WTC11 (cell line): ENCODE measurements around the gene MCL1. TPM values are rescaled to one million over a fixed set of nuclear protein-coding genes. Genes with fewer than 3 reads are reported as not detected.

ENCODE experiments used
- ATAC-seq: fragments of 200-7000 bp; cut with Tn5 transposase; 2 replicates; pipeline ENCODE4 v1.10.0; 2021; ENCODE audit warnings: mild to moderate bottlenecking, moderate library complexity
- CTCF ChIA-PET: fragments of 300-600 bp; sonication (Branson Sonifier 250); formaldehyde crosslinking; loops from one replicate; lab custom pipeline; 2021; ENCODE audit warnings: antibody characterized with exemption; lab: Charles Lee
- POLR2A ChIA-PET: fragments of 350-600 bp; sonication (Branson Sonifier 250); formaldehyde crosslinking; loops from one replicate; lab custom pipeline; 2021; ENCODE audit warnings: antibody characterized with exemption; lab: Charles Lee
- DNase-seq: peaks from one replicate; pipeline ENCODE4 v3.0.0; 2021; ENCODE audit warnings: low spot score
- H3K27ac Mint-ChIP-seq: 2 replicates; pipeline ENCODE4 v1.8.0; 2021; ENCODE audit warnings: mixed read lengths
- H3K27me3 Mint-ChIP-seq: 2 replicates; pipeline ENCODE4 v1.8.0; 2021; ENCODE audit warnings: low read depth, mild to moderate bottlenecking, moderate library complexity, mixed read lengths
- H3K36me3 Mint-ChIP-seq: 2 replicates; pipeline ENCODE4 v1.8.0; 2021; ENCODE audit warnings: mixed read lengths
- H3K4me1 Mint-ChIP-seq: 2 replicates; pipeline ENCODE4 v1.8.0; 2022; ENCODE audit warnings: mixed read lengths
- H3K4me3 Mint-ChIP-seq: 2 replicates; pipeline ENCODE4 v1.8.0; 2021; ENCODE audit warnings: mild to moderate bottlenecking, moderate library complexity, mixed read lengths
- H3K9me3 Mint-ChIP-seq: 2 replicates; pipeline ENCODE4 v1.8.0; 2021; ENCODE audit warnings: mixed read lengths
- AFF4 ChIP-seq: sonication (generic); formaldehyde crosslinking; IDR thresholded peaks from 2 replicates; pipeline ENCODE4 v1.8.1; 2023; ENCODE audit warnings: mild to moderate bottlenecking, missing genetic modification reagents, borderline replicate concordance
- ATF3 ChIP-seq: sonication (generic); formaldehyde crosslinking; conservative IDR thresholded peaks from 2 replicates; pipeline ENCODE4 v1.8.1; 2022; ENCODE audit warnings: mild to moderate bottlenecking, missing genetic modification reagents
- EMX1 ChIP-seq: fragments of 250-450 bp; sonication (Bioruptor Pico); IDR thresholded peaks from 2 replicates; pipeline ENCODE4 v1.8.0; 2021; ENCODE audit warnings: mild to moderate bottlenecking
- ERG ChIP-seq: fragments of 250-450 bp; sonication (Bioruptor Pico); IDR thresholded peaks from 2 replicates; pipeline ENCODE4 v1.8.0; 2021; ENCODE audit warnings: mild to moderate bottlenecking
- FOXP1 ChIP-seq: sonication (generic); formaldehyde crosslinking; IDR thresholded peaks from 2 replicates; pipeline ENCODE4 v1.8.0; 2022; ENCODE audit warnings: missing genetic modification reagents, mild to moderate bottlenecking, moderate library complexity, borderline replicate concordance
- HMGA2 ChIP-seq: fragments of 250-450 bp; sonication (Bioruptor Pico); IDR thresholded peaks from 2 replicates; pipeline ENCODE4 v1.4.0; 2021; ENCODE audit warnings: mild to moderate bottlenecking, moderate library complexity
- MYBL2 ChIP-seq: sonication (generic); formaldehyde crosslinking; IDR thresholded peaks from 2 replicates; pipeline ENCODE4 v1.8.1; 2023; ENCODE audit warnings: mild to moderate bottlenecking, moderate library complexity, missing genetic modification reagents
- NFATC4 ChIP-seq: fragments of 250-450 bp; sonication (Bioruptor Pico); IDR thresholded peaks from 2 replicates; pipeline ENCODE4 v1.9.0; 2021; ENCODE audit warnings: mild to moderate bottlenecking
- NFE2L1 ChIP-seq: sonication (generic); formaldehyde crosslinking; IDR thresholded peaks from 2 replicates; pipeline ENCODE4 v1.8.1; 2023; ENCODE audit warnings: missing genetic modification reagents
- RELA ChIP-seq: sonication (generic); formaldehyde crosslinking; IDR thresholded peaks from 2 replicates; pipeline ENCODE4 v1.8.1; 2022; ENCODE audit warnings: missing genetic modification reagents, mild to moderate bottlenecking, borderline replicate concordance
- RORB ChIP-seq: fragments of 250-450 bp; sonication (Bioruptor Pico); IDR thresholded peaks from 2 replicates; pipeline ENCODE4 v1.9.0; 2021; ENCODE audit warnings: mild to moderate bottlenecking
- TCF7 ChIP-seq: sonication (generic); formaldehyde crosslinking; IDR thresholded peaks from 2 replicates; pipeline ENCODE4 v1.8.0; 2022; ENCODE audit warnings: mild to moderate bottlenecking, low read depth, missing genetic modification reagents, moderate library complexity
- ZNF121 ChIP-seq: sonication (generic); formaldehyde crosslinking; IDR thresholded peaks from 2 replicates; pipeline ENCODE4 v1.8.0; 2023; ENCODE audit warnings: missing genetic modification reagents
- ZNF232 ChIP-seq: sonication (generic); formaldehyde crosslinking; IDR thresholded peaks from 2 replicates; pipeline ENCODE4 v1.8.0; 2022; ENCODE audit warnings: mild to moderate bottlenecking, missing genetic modification reagents
- ZNF396 ChIP-seq: fragments of 250-450 bp; sonication (Bioruptor Pico); IDR thresholded peaks from 2 replicates; pipeline ENCODE4 v1.8.0; 2021; ENCODE audit warnings: mild to moderate bottlenecking, moderate library complexity, borderline replicate concordance
- ZNF416 ChIP-seq: fragments of 250-450 bp; sonication (Bioruptor Pico); IDR thresholded peaks from 2 replicates; pipeline ENCODE4 v1.9.0; 2021; ENCODE audit warnings: mild to moderate bottlenecking, inconsistent platforms
- ZNF423 ChIP-seq: fragments of 250-450 bp; sonication (Bioruptor Pico); IDR thresholded peaks from 2 replicates; pipeline ENCODE4 v2.1.2; 2022; ENCODE audit warnings: mild to moderate bottlenecking, moderate library complexity
- total RNA-seq: library from RNA; stranded (reverse); gene quantifications from 3 replicates; pipeline ENCODE4 v1.2.3, GENCODE V29; 2021
- TF ChIP-seq, protein P1 (sequence below): sonication (generic); formaldehyde crosslinking; IDR thresholded peaks from 2 replicates; pipeline ENCODE4 v1.8.1; 2023; ENCODE audit warnings: mild to moderate bottlenecking, moderate library complexity, missing genetic modification reagents
- TF ChIP-seq, protein P2 (sequence below): sonication (generic); formaldehyde crosslinking; IDR thresholded peaks from 2 replicates; pipeline ENCODE4 v1.8.1; 2022; ENCODE audit warnings: low read depth, mild to moderate bottlenecking, moderate library complexity, missing genetic modification reagents, borderline replicate concordance

MCL1 gene
- total RNA-seq, 1 experiment from 2014 or later, result 191 TPM

DNA sequence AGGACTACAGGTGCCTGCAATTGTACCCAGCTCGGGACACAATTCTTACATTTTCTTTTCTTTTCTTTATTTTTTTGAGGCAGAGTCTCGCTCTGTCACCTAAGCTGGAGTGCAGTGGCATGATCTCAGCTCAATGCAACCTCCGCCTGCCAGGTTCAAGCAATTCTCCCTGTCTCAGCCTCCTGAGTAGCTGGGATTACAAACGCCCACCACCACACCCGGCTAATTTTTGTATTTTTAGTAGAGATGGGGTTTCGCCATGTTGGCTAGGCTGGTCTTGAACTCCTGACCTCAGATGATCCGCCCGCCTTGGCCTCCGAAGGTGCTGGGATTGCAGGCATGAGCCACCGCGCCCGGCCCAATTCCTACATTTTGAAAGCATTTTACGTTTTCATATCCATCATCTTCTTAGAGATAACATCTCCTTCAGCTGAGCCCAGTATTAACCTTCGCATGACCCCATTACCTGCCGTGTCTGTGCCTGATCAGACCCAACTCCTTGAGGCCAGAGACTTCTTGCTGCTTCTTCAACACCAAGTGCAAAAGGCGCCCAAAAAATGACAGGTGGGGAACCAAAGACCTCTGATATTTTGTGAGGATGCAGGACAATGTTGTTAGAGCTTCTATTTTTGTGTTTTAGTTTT is 33.0 kb downstream of the MCL1 start (continued):
- TF ChIP-seq AFF4 (CRISPR knock-in tag) (no peak), ERG (CRISPR knock-in tag) (no peak)

DNA sequence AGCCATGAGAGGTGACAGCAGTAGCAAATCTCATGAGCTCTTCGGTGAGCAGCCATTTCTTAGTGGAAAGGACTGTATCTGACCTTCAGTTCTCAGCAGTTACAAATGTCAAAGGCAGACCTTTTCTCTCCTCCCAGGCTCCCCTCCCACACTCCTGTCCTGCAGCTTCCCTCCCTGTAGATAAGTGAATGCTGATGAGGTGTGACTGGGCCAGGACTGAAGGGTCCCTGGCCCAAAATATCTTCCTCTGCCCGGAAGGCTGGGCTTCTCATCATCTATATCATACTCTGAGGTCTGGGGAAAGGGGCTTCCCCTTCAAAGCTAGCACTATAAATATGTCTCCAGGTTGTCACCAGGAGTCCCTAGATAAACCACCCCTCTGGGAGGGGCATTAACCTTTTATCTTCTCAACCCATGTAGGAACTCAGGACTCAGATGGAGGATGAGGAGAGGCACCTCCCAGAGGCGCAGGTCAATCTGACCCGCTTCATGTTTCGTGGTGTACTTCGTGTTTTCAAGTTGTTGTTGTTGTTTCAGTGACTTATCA is 33.9 kb downstream of the MCL1 start:
- TF ChIP-seq ZNF121 (CRISPR knock-in tag) (no peak), ZNF396 (no peak), HMGA2 (CRISPR knock-in tag) (no peak), FOXP1 (CRISPR knock-in tag) (no peak), ZNF232 (no peak), RORB (CRISPR knock-in tag) (no peak), ZNF423 (CRISPR knock-in tag) (no peak)
- TF ChIP-seq, protein P1, sequence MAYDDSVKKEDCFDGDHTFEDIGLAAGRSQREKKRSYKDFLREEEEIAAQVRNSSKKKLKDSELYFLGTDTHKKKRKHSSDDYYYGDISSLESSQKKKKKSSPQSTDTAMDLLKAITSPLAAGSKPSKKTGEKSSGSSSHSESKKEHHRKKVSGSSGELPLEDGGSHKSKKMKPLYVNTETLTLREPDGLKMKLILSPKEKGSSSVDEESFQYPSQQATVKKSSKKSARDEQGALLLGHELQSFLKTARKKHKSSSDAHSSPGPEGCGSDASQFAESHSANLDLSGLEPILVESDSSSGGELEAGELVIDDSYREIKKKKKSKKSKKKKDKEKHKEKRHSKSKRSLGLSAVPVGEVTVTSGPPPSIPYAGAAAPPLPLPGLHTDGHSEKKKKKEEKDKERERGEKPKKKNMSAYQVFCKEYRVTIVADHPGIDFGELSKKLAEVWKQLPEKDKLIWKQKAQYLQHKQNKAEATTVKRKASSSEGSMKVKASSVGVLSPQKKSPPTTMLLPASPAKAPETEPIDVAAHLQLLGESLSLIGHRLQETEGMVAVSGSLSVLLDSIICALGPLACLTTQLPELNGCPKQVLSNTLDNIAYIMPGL (CRISPR knock-in tag), result no peak
- TF ChIP-seq, all 79 proteins: peak for 0
- Mint-ChIP-seq H3K36me3 (no peaks in the 10 kb centered on the region), H3K4me1 (peaks cover 9% of the 10 kb centered on the region), H3K9me3 (no peaks in the 10 kb centered on the region), H3K4me3 (no peak overlapping the region), H3K27me3 (peaks cover 32% of the 10 kb centered on the region), H3K27ac (no peak overlapping the region)
- ChIA-PET POLR2A (interaction anchor here (1.2 kb wide), 1 partner anchor 14 kb away, joined by 3 read pairs; no protein-coding TSS in a partner anchor), CTCF (interaction anchor here (0.9 to 1.2 kb wide), 2 partner anchors 9 to 359 kb away, joined by 3 read pairs; no protein-coding TSS in a partner anchor)
- no peak for ATAC-seq
- DNase-seq, result no peak

GRCh38 chr1:150544204-150544603 is 35.2 kb downstream of the MCL1 start:
- Mint-ChIP-seq H3K27ac (no peak overlapping the region), H3K4me3 (no peak overlapping the region), H3K27me3 (peaks cover 23% of the 10 kb centered on the region), H3K4me1 (0 out of 2 replicates have a peak, but pooled peaks cover 3% of the 10 kb centered on the region), H3K36me3 (no peaks in the 10 kb centered on the region), H3K9me3 (no peaks in the 10 kb centered on the region)
- POLR2A ChIA-PET, result interaction anchor here (1.2 kb wide), 1 partner anchor 15 kb away, joined by 3 read pairs; no protein-coding TSS in a partner anchor
- ATAC-seq, result no peak
- no peak for DNase-seq
- CTCF ChIA-PET, result interaction anchor here (1.0 to 1.9 kb wide), 3 partner anchors 9 to 16 kb away, joined by 4 to 11 read pairs (median 7); no protein-coding TSS in a partner anchor
- TF ChIP-seq ZNF416 (CRISPR knock-in tag), result no peak
- TF ChIP-seq ZNF396, result no peak
- TF ChIP-seq, protein P2, sequence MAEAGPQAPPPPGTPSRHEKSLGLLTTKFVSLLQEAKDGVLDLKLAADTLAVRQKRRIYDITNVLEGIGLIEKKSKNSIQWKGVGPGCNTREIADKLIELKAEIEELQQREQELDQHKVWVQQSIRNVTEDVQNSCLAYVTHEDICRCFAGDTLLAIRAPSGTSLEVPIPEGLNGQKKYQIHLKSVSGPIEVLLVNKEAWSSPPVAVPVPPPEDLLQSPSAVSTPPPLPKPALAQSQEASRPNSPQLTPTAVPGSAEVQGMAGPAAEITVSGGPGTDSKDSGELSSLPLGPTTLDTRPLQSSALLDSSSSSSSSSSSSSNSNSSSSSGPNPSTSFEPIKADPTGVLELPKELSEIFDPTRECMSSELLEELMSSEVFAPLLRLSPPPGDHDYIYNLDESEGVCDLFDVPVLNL (CRISPR knock-in tag), result no peak
- TF ChIP-seq EMX1 (CRISPR knock-in tag), result no peak
- TF ChIP-seq NFATC4 (CRISPR knock-in tag), result no peak
- TF ChIP-seq NFE2L1 (CRISPR knock-in tag), result no peak
- no peak for TF ChIP-seq AFF4 (CRISPR knock-in tag)
- TF ChIP-seq ATF3 (CRISPR knock-in tag), result no peak
- no peak for TF ChIP-seq RELA (CRISPR knock-in tag)
- TF ChIP-seq MYBL2 (CRISPR knock-in tag), result no peak
- TF ChIP-seq TCF7 (CRISPR knock-in tag), result no peak
